ENCODE results near the gene LIFR. TPM values are rescaled to one million over a fixed set of nuclear protein-coding genes. Genes with fewer than 3 reads are reported as not detected.

Gene LIFR
- total RNA-seq, 1 experiment from 2014 or later, result 10.6 TPM

DNA sequence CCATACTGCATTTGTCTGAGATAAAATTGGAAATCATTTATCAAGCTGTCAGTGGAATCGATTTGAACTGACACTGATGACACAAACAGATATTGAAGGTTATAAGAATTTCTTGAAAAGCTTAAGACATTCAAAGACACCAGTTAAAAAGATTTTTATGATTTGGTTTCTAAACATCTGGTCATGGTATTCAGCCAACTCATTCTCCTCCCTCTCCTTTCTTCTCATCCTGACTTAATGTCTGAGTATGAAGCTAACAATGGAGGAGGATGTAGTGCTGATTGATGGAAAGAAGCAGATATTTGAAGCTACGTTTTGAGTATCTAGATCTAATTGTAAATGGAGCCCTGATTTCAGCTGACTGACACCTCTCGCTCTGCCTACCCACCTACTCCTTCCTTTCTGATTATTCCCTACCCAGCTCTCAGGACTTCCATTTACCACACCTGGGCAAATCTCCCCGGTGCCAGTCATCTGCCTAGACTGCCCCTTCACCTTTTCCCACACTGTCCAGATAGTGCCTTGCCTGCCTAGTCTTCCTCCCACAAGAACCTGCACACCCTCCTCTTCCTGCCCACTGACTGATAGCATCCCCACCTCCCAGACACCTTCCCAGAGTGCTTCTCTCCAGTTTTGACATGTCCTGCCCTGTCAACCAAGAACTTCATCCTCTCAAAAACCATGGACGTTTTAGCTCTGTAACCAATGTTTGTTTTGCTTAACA, 20.7 kb upstream of the LIFR start:
- POLR2A ChIA-PET, result no interaction called here
- no peak for TF ChIP-seq EGR1 (IDR thresholded peaks at IDR 0.05; ENCODE audit: low read depth)
- no peak for TF ChIP-seq SRF (IDR thresholded peaks at IDR 0.05; ENCODE audit: low read depth)
- no peak for TF ChIP-seq CBX3 (IDR thresholded peaks at IDR 0.05; ENCODE audit: low read depth)
- TF ChIP-seq, protein P1, sequence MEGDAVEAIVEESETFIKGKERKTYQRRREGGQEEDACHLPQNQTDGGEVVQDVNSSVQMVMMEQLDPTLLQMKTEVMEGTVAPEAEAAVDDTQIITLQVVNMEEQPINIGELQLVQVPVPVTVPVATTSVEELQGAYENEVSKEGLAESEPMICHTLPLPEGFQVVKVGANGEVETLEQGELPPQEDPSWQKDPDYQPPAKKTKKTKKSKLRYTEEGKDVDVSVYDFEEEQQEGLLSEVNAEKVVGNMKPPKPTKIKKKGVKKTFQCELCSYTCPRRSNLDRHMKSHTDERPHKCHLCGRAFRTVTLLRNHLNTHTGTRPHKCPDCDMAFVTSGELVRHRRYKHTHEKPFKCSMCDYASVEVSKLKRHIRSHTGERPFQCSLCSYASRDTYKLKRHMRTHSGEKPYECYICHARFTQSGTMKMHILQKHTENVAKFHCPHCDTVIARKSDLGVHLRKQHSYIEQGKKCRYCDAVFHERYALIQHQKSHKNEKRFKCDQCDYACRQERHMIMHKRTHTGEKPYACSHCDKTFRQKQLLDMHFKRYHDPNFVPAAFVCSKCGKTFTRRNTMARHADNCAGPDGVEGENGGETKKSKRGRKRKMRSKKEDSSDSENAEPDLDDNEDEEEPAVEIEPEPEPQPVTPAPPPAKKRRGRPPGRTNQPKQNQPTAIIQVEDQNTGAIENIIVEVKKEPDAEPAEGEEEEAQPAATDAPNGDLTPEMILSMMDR (IDR thresholded peaks at IDR 0.05 in 2 of 3, conservative IDR thresholded peaks at IDR 0.05 in 1 of 3; ENCODE audit: borderline replicate concordance in 1 of 3, insufficient read depth in 1 of 3, low read depth in 2 of 3, low read length in 2 of 3), result no peak
- TF ChIP-seq RAD21 (IDR thresholded peaks at IDR 0.05; ENCODE audit: low read depth), result no peak
- TF ChIP-seq EZH2phosphoT487 (IDR thresholded peaks at IDR 0.05; ENCODE audit: borderline replicate concordance), result no peak
- H3K36me3 ChIP-seq (ENCODE audit: control insufficient read depth in 1 of 2, insufficient read depth in 2 of 2, low read length in 2 of 2), result no peaks in the 10 kb centered on the region
- H3K4me3 ChIP-seq (replicated peaks in 1 of 2; ENCODE audit: low read depth in 1 of 2, low read length in 2 of 2), result no peak overlapping the region
- no peak overlapping the region for H3K4me2 ChIP-seq (ENCODE audit: low read length)
- DNase-seq (ENCODE audit: low read depth, low spot score) (no peak), ATAC-seq (no peak)
- no peaks in the 10 kb centered on the region for H3K27me3 ChIP-seq (ENCODE audit: insufficient read depth, low read length)
- H3K9me2 ChIP-seq (ENCODE audit: insufficient read depth), result no peaks in the 10 kb centered on the region
- CTCF ChIA-PET, result no interaction called here
- H3K9ac ChIP-seq (ENCODE audit: low read length), result no peak overlapping the region
- H4K20me1 ChIP-seq (ENCODE audit: insufficient read depth), result no peaks in the 10 kb centered on the region
- intact Hi-C loops (cut with micrococcal nuclease), result no loop called here
- H3K79me2 ChIP-seq (ENCODE audit: insufficient read depth, low read length), result no peaks in the 10 kb centered on the region
- BruUV-seq (replicated peaks), result no TSS peak
- no peak overlapping the region for H3K27ac ChIP-seq (ENCODE audit: low read depth, low read length)
- H3K4me1 ChIP-seq (ENCODE audit: control insufficient read depth in 1 of 2, insufficient read depth in 2 of 2, low read length in 2 of 2), result no peaks in the 10 kb centered on the region
- H2AFZ ChIP-seq (ENCODE audit: low read depth, low read length, poor library complexity, severe bottlenecking), result no peak overlapping the region
- H3K9me3 ChIP-seq (ENCODE audit: control insufficient read depth in 1 of 2, insufficient read depth in 1 of 2, low read depth in 1 of 2, low read length in 2 of 2), result no peaks in the 10 kb centered on the region
- RAD21 ChIA-PET (ENCODE audit: low non-redundant PET in 1 of 2, low total read pairs in 2 of 2, uncharacterized antibody in 2 of 2, unreplicated experiment in 2 of 2), result interaction anchor here in 1 of 2 experiments (0.5 kb wide), 1 partner anchor 17 kb away, joined by 3 read pairs; no protein-coding TSS in a partner anchor

- ATAC-seq (no peak), DNase-seq (ENCODE audit: low read depth, low spot score) (no peak)
- Histone ChIP-seq H3K9me2 (ENCODE audit: insufficient read depth) (no peaks in the 10 kb centered on the region), H3K9me3 (ENCODE audit: control insufficient read depth in 1 of 2, insufficient read depth in 1 of 2, low read depth in 1 of 2, low read length in 2 of 2) (no peaks in the 10 kb centered on the region), H4K20me1 (ENCODE audit: insufficient read depth) (no peaks in the 10 kb centered on the region), H3K36me3 (ENCODE audit: control insufficient read depth in 1 of 2, insufficient read depth in 2 of 2, low read length in 2 of 2) (no peaks in the 10 kb centered on the region), H3K27ac (ENCODE audit: low read depth, low read length) (no peak overlapping the region), H3K27me3 (ENCODE audit: insufficient read depth, low read length) (no peaks in the 10 kb centered on the region), H2AFZ (ENCODE audit: low read depth, low read length, poor library complexity, severe bottlenecking) (no peak overlapping the region), H3K79me2 (ENCODE audit: insufficient read depth, low read length) (no peaks in the 10 kb centered on the region), H3K4me1 (ENCODE audit: control insufficient read depth in 1 of 2, insufficient read depth in 2 of 2, low read length in 2 of 2) (no peaks in the 10 kb centered on the region), H3K4me2 (ENCODE audit: low read length) (no peak overlapping the region), H3K4me3 (replicated peaks in 1 of 2; ENCODE audit: low read depth in 1 of 2, low read length in 2 of 2) (no peak overlapping the region), H3K9ac (ENCODE audit: low read length) (no peak overlapping the region)
- BruUV-seq (replicated peaks), result no TSS peak
- RAD21 ChIA-PET (ENCODE audit: low non-redundant PET in 1 of 2, low total read pairs in 2 of 2, uncharacterized antibody in 2 of 2, unreplicated experiment in 2 of 2), result no interaction called here
- no peak for TF ChIP-seq SRF (IDR thresholded peaks at IDR 0.05; ENCODE audit: low read depth)
- TF ChIP-seq EGR1 (IDR thresholded peaks at IDR 0.05; ENCODE audit: low read depth), result no peak
- no peak for TF ChIP-seq EZH2 (IDR thresholded peaks at IDR 0.05)
- no peak for TF ChIP-seq ZNF274 (IDR thresholded peaks at IDR 0.05; ENCODE audit: low read depth, low read length)
- TF ChIP-seq, protein P2, sequence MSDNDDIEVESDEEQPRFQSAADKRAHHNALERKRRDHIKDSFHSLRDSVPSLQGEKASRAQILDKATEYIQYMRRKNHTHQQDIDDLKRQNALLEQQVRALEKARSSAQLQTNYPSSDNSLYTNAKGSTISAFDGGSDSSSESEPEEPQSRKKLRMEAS (IDR thresholded peaks at IDR 0.05), result no peak
- no peak for TF ChIP-seq SP1 (IDR thresholded peaks at IDR 0.05; ENCODE audit: low read depth)
- no peak for TF ChIP-seq JUND (IDR thresholded peaks at IDR 0.05)
- TF ChIP-seq FOSL1 (IDR thresholded peaks at IDR 0.05; ENCODE audit: low read depth), result no peak
- no peak for TF ChIP-seq CEBPB (IDR thresholded peaks at IDR 0.05; ENCODE audit: low read depth)
- TF ChIP-seq, protein P1 (IDR thresholded peaks at IDR 0.05 in 2 of 3, conservative IDR thresholded peaks at IDR 0.05 in 1 of 3; ENCODE audit: borderline replicate concordance in 1 of 3, insufficient read depth in 1 of 3, low read depth in 2 of 3, low read length in 2 of 3), result no peak
- CTCF ChIA-PET, result no interaction called here
- intact Hi-C loops (cut with micrococcal nuclease), result no loop called here
- POLR2A ChIA-PET, result no interaction called here
These were observed 20.0 kb upstream of the LIFR start for GRCh38 chr5:38576442-38576841.

All from HCT116 (cell line).